ENCODE data around the gene SGSM2.

The SGSM2 gene

GRCh38 chr17:2336852-2337543 lies at the start of gene SGSM2:
Gene SGSM2 (plus strand): TSS chr17:2337501. CDS start chr17:2337689, 188 bp downstream.
- in situ Hi-C loops (cut with HindIII; ENCODE audit: low sequenced_read_pairs) = no loop called here
- no peak for TF ChIP-seq CTCF (IDR thresholded peaks at IDR 0.05; ENCODE audit: low read depth, low read length, missing control alignments)
- peak within 1 kb of the TSS; percentile 93 for H3K4me3 ChIP-seq (ENCODE audit: low read depth, low read length)
- no peak for DNase-seq (ENCODE audit: low read depth)

DNA sequence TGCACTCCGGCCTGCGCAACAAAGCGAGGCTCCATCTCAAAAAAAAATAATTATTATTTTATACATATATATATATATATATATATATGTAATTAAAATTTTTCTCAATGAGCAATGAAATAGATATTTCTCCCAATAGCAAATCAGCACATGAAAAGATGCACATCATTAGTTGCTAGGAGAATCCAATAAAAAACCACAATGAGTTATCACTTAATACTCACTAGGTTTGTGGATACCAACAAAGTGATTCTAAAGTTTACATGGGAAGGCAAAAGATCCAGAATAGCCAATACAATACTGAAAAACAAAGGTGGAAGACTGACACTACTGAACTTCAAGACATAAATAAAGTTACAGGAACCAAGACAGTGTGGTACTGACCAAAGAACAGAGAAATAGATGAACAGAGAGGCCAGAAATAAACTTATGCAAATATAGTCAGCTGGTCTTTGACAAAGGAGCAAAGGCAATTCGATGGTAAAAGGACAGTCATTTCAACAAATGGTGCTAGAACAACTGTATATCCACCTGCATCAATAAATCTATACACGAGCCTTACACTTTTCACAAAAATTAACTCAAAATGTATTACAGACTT lies 47.3 kb upstream of the SGSM2 start:
- no peak for DNase-seq (ENCODE audit: low read depth)
- in situ Hi-C loops (cut with HindIII; ENCODE audit: low sequenced_read_pairs) = no loop called here
- no peak for TF ChIP-seq CTCF (IDR thresholded peaks at IDR 0.05; ENCODE audit: low read depth, low read length, missing control alignments)

DNA sequence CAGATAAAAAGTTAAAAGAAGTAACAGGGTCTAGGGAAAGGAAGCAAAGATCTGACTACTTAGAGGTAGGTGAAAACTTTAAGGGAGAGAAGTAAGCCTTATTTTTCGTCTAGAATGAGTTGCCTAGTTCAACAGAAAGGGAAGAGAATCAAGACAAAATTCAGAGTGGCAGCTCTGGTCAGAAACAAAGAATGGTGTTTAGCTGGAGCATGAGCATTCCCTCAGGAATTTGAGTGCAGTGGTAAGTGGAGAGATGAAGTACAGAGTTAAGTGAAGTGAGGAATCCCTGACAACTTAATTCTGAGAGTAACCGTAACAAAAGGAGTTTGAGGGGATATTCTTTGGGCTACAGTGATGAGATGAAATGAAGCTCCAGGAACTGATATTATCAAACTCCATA lies 45.2 kb upstream of the SGSM2 start:
- DNase-seq (ENCODE audit: low read depth) = no peak
- TF ChIP-seq CTCF (IDR thresholded peaks at IDR 0.05; ENCODE audit: low read depth, low read length, missing control alignments) = no peak
- no peak overlapping the region for H3K4me3 ChIP-seq (ENCODE audit: low read depth, low read length)
- in situ Hi-C loops (cut with HindIII; ENCODE audit: low sequenced_read_pairs) = no loop called here

More for the DNA sequence above, 47.3 kb upstream of the SGSM2 start:
- no peak overlapping the region for H3K4me3 ChIP-seq (ENCODE audit: low read depth, low read length)

- no peak for TF ChIP-seq CTCF (IDR thresholded peaks at IDR 0.05; ENCODE audit: low read depth, low read length, missing control alignments)
- in situ Hi-C loops (cut with HindIII; ENCODE audit: low sequenced_read_pairs) = no loop called here
- no peak overlapping the region for H3K4me3 ChIP-seq (ENCODE audit: low read depth, low read length)
- no peak for DNase-seq (ENCODE audit: low read depth)
Measured at GRCh38 chr17:2295575-2295974, 41.7 kb upstream of the SGSM2 start.

DNA sequence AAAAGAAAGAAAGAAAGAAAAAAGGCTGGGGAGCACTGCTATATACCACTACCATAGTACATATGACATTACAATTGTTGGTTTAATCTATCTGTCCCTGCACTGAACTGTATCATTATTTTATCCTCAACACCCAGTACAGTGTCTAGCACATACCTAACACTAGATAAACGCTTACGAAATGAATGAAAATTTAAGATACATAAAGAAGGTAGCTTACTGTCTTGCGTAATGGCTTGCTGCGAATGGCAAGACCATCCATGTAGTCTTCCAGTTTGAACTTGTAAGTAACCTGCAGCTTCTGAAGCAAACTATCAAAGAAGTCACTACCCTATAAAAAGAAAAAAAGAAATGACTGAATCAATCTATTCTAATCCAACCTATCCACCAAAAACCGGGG lies 40.3 kb upstream of the SGSM2 start:
- TF ChIP-seq CTCF (IDR thresholded peaks at IDR 0.05; ENCODE audit: low read depth, low read length, missing control alignments) = no peak
- in situ Hi-C loops (cut with HindIII; ENCODE audit: low sequenced_read_pairs) = no loop called here
- no peak overlapping the region for H3K4me3 ChIP-seq (ENCODE audit: low read depth, low read length)
- DNase-seq (ENCODE audit: low read depth) = no peak

DNA sequence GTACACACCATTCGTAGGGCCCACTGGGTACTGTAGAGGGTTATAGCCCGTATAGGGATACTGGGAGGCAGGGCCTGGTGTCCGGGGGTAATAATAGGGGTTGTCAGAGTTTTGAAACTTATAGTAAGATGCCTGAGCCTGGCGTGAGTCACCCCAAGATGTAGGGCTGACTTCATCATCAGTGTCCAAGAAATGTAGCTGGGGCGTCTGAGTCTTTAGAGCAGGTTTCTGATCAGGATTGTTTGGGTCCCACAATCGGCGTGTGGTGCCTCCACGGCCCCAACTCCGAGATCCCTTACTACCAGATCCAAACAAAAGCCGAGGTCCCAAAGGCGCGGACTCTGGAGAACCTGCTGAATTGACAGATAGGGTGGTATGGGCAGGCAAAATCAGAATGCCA lies 38.2 kb upstream of the SGSM2 start:
- no peak for DNase-seq (ENCODE audit: low read depth)
- no peak for TF ChIP-seq CTCF (IDR thresholded peaks at IDR 0.05; ENCODE audit: low read depth, low read length, missing control alignments)
- H3K4me3 ChIP-seq (ENCODE audit: low read depth, low read length) = no peak overlapping the region
- in situ Hi-C loops (cut with HindIII; ENCODE audit: low sequenced_read_pairs) = no loop called here
